ENCODE data around the gene COA5. TPM values are rescaled to one million over a fixed set of nuclear protein-coding genes. Genes with fewer than 3 reads are reported as not detected.
"Not testable (repeated sequence)": the region's sequence is repeated elsewhere in the genome, so short reads cannot be mapped to it uniquely, and the experiment has no call there.

COA5 gene
- total RNA-seq, 4 donors from 2014 or later = 18.4 to 32.7 (median 27.2) TPM

DNA sequence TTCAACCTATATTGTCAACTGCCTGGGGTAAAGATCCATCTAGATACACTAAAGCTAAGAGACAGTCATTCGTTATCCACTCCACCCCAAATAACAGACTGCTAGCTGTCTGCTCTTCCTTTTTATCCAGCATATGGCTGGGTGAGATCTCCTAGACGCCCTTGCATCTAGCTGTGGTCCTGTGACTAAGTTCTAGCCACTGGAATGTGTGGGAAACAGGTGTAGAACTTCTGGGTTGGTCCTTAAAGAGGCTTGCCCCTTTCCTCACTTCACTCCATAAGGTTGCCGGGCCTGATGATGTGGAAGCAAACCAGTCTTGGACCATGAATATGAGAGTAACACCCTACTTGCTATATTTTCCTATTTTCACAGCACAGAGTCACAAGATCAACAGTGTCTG, 3.2 kb downstream of the COA5 start:
- TF ChIP-seq POLR2A (IDR thresholded peaks at IDR 0.05) (no peak), CTCF (IDR thresholded peaks at IDR 0.05) (no peak)
- H3K27me3 ChIP-seq = no peaks in the 10 kb centered on the region
- peaks cover 4 to 38% (median 21%) of the 10 kb centered on the region in 4 donors for H3K4me1 ChIP-seq
- H3K9me3 ChIP-seq = no peaks in the 10 kb centered on the region
- peaks cover 0 to 37% (median 0%) of the 10 kb centered on the region in 3 donors for H3K36me3 ChIP-seq
- H3K27ac ChIP-seq = no peak overlapping the region
- DNase-seq = no peak
- H3K4me3 ChIP-seq = no peak overlapping the region

- no peak overlapping the region for H3K27ac ChIP-seq
- H3K36me3 ChIP-seq = peaks cover 0 to 43% (median 0%) of the 10 kb centered on the region in 3 donors
- H3K4me3 ChIP-seq = no peak overlapping the region
- no peaks in the 10 kb centered on the region for H3K27me3 ChIP-seq
- TF ChIP-seq POLR2A (IDR thresholded peaks at IDR 0.05) = no peak
- no peak for TF ChIP-seq CTCF (IDR thresholded peaks at IDR 0.05)
- H3K9me3 ChIP-seq = no peaks in the 10 kb centered on the region
- no peak for DNase-seq
- peaks cover 4 to 33% (median 17%) of the 10 kb centered on the region in 4 donors for H3K4me1 ChIP-seq
Observed at GRCh38 chr2:98604547-98604946, 3.8 kb downstream of the COA5 start.

- H3K9me3 ChIP-seq = no peaks in the 10 kb centered on the region
- H3K4me1 ChIP-seq = peaks cover 0 to 24% (median 3%) of the 10 kb centered on the region in 4 donors
- H3K36me3 ChIP-seq = peaks cover 0 to 67% (median 0%) of the 10 kb centered on the region in 3 donors
- H3K27ac ChIP-seq = no peak overlapping the region
- H3K4me3 ChIP-seq = no peak overlapping the region
- no peak for DNase-seq
- no peak for TF ChIP-seq POLR2A (IDR thresholded peaks at IDR 0.05)
- peak in 4 of 6 experiments; percentile 51 to 64 (median 54) for TF ChIP-seq CTCF (IDR thresholded peaks at IDR 0.05)
- H3K27me3 ChIP-seq = no peaks in the 10 kb centered on the region
Observed at GRCh38 chr2:98601532-98602132, 6.7 kb downstream of the COA5 start.

GRCh38 chr2:98598781-98599428, 9.4 kb downstream of the COA5 start:
- no peaks in the 10 kb centered on the region for H3K9me3 ChIP-seq
- H3K27me3 ChIP-seq = no peaks in the 10 kb centered on the region
- peaks cover 0 to 74% (median 0%) of the 10 kb centered on the region in 3 donors for H3K36me3 ChIP-seq
- peaks cover 0 to 5% (median 0%) of the 10 kb centered on the region in 4 donors for H3K4me1 ChIP-seq
- no peak for DNase-seq
- TF ChIP-seq POLR2A (IDR thresholded peaks at IDR 0.05) = no peak
- H3K4me3 ChIP-seq = no peak overlapping the region
- H3K27ac ChIP-seq = no peak overlapping the region

DNA sequence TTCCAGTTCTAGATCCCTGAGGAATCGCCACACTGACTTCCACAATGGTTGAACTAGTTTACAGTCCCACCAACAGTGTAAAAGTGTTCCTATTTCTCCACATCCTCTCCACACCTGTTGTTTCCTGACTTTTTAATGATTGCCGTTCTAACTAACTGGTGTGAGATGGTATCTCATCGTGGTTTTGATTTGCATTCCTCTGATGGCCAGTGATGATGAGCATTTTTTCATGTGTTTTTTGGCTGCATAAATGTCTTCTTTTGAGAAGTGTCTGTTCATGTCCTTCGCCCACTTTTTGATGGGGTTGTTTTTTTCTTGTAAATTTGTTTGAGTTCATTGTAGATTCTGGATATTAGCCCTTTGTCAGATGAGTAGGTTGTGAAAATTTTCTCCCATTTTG, 13.6 kb downstream of the COA5 start:
- not testable (repeated sequence) for H3K4me3 ChIP-seq, H3K27ac ChIP-seq, H3K9me3 ChIP-seq, H3K4me1 ChIP-seq, DNase-seq, H3K27me3 ChIP-seq
- H3K36me3 ChIP-seq = peaks cover 0 to 33% (median 0%) of the 10 kb centered on the region in 3 donors

GRCh38 chr2:98592565-98592964, 15.7 kb downstream of the COA5 start:
- H3K36me3 ChIP-seq = peaks cover 0 to 14% (median 0%) of the 10 kb centered on the region in 3 donors
- H3K4me1 ChIP-seq = no peaks in the 10 kb centered on the region
- TF ChIP-seq CTCF (IDR thresholded peaks at IDR 0.05) (no peak), POLR2A (IDR thresholded peaks at IDR 0.05) (no peak)
- H3K27ac ChIP-seq = no peak overlapping the region
- no peaks in the 10 kb centered on the region for H3K27me3 ChIP-seq
- DNase-seq = no peak
- no peaks in the 10 kb centered on the region for H3K9me3 ChIP-seq
- no peak overlapping the region for H3K4me3 ChIP-seq
